ENCODE data around the gene TJP2. TPM values are rescaled to one million over a fixed set of nuclear protein-coding genes. Genes with fewer than 3 reads are reported as not detected.

TJP2 gene
- total and polyA plus RNA-seq, 2 of the 4 experiments (the other 2 are of a cell fraction), result 38.3 to 49.3 TPM

- ATAC-seq (ENCODE audit: low read depth), result no peak
- H3K27ac ChIP-seq (ENCODE audit: insufficient read depth, low read length), result no peak overlapping the region
These were observed 20.8 kb downstream of the TJP2 start for GRCh38 chr9:69194702-69195418.

More at GRCh38 chr9:69194702-69195418, 20.8 kb downstream of the TJP2 start:
- ChIA-PET POLR2A (ENCODE audit: unreplicated experiment) (no interaction called here), CTCF (interaction anchor here (1.4 to 7.4 kb wide), 2 partner anchors 123 to 140 kb away, joined by 3 to 47 read pairs; no protein-coding TSS in a partner anchor)
- Histone ChIP-seq H3K4me3 (ENCODE audit: insufficient read depth, low read depth, low read length) (no peak overlapping the region), H3K9ac (ENCODE audit: low read depth, low read length) (no peak overlapping the region), H3K36me3 (ENCODE audit: control insufficient read depth, insufficient read depth, low read length) (no peaks in the 10 kb centered on the region), H2BK5ac (ENCODE audit: low read depth, low read length, poor library complexity, severe bottlenecking) (no peak overlapping the region), H3K4ac (ENCODE audit: low read depth, low read length) (no peak overlapping the region), H4K91ac (ENCODE audit: insufficient read depth, low read depth, low read length) (no peak overlapping the region), H3K4me2 (ENCODE audit: low read depth, low read length) (no peak overlapping the region), H4K20me1 (ENCODE audit: insufficient read depth, low read length) (peaks cover 18% of the 10 kb centered on the region; the same call in 1 of the 2 replicates), H3K56ac (ENCODE audit: extremely low read depth, insufficient read depth, low read length) (no peak overlapping the region), H4K5ac (ENCODE audit: low read depth, low read length) (no peak overlapping the region), H3K79me1 (ENCODE audit: low read depth in 1 of 2, low read length in 2 of 2) (peaks cover 32 to 70% of the 10 kb centered on the region in 2 experiments), H2AFZ (replicated peaks; ENCODE audit: low read length, poor library complexity) (no peak overlapping the region), H3K9me3 (ENCODE audit: control insufficient read depth, insufficient read depth, low read length) (no peaks in the 10 kb centered on the region), H2AK5ac (ENCODE audit: low read depth, low read length) (no peak overlapping the region), H2BK120ac (ENCODE audit: low read depth, low read length) (no peak overlapping the region), H3K18ac (ENCODE audit: low read depth, low read length) (no peak overlapping the region), H3K27me3 (ENCODE audit: control insufficient read depth, insufficient read depth, low read length) (no peaks in the 10 kb centered on the region), H4K8ac (ENCODE audit: low read depth in 2 of 2, low read length in 2 of 2) (no peak overlapping the region), H3K9me1 (ENCODE audit: insufficient read depth, low read length) (peaks cover 10% of the 10 kb centered on the region), H3K23ac (ENCODE audit: low read depth, low read length) (no peak overlapping the region), H2BK20ac (ENCODE audit: low read depth, low read length) (no peak overlapping the region), H3K4me1 (ENCODE audit: control insufficient read depth, insufficient read depth, low read length) (peaks cover 5% of the 10 kb centered on the region; the same call in 1 of the 2 replicates), H3K14ac (replicated peaks; ENCODE audit: low read depth, low read length) (no peak overlapping the region), H2AK9ac (replicated peaks; ENCODE audit: low read depth, low read length, poor library complexity) (no peak overlapping the region), H2BK15ac (ENCODE audit: low read depth, low read length) (no peak overlapping the region)
- no peak for DNase-seq
- in situ Hi-C loops (cut with MboI; ENCODE audit: low sequenced_read_pairs), result loop anchor here (5.0 kb wide), 1 partner anchor 138 kb away; no protein-coding TSS in a partner anchor
- TF ChIP-seq SMC3 (IDR thresholded peaks at IDR 0.05; ENCODE audit: low read depth, low read length) (no peak), CHD1 (IDR thresholded peaks at IDR 0.05; ENCODE audit: low read depth, low read length) (no peak), RAD21 (IDR thresholded peaks at IDR 0.05; ENCODE audit: low read length) (no peak), CTCF (conservative IDR thresholded peaks at IDR 0.05; ENCODE audit: low read depth, low read length) (no peak), MXI1 (IDR thresholded peaks at IDR 0.05; ENCODE audit: borderline replicate concordance, low read depth, low read length) (no peak), ELK1 (IDR thresholded peaks at IDR 0.05; ENCODE audit: borderline replicate concordance, low read depth, low read length) (no peak), RCOR1 (IDR thresholded peaks at IDR 0.05; ENCODE audit: insufficient replicate concordance, low read length) (no peak), BHLHE40 (IDR thresholded peaks at IDR 0.05; ENCODE audit: low read depth, low read length) (no peak), MAZ (IDR thresholded peaks at IDR 0.05; ENCODE audit: borderline replicate concordance, low read depth, low read length) (no peak), USF2 (IDR thresholded peaks at IDR 0.05; ENCODE audit: low read depth, low read length) (no peak), POLR2A (IDR thresholded peaks at IDR 0.05; ENCODE audit: low read depth, low read length) (no peak), MAFK (IDR thresholded peaks at IDR 0.05; ENCODE audit: low read depth, low read length) (no peak), FOS (IDR thresholded peaks at IDR 0.05; ENCODE audit: low read depth, low read length) (no peak), CEBPB (IDR thresholded peaks at IDR 0.05; ENCODE audit: low read depth, low read length) (no peak), RFX5 (IDR thresholded peaks at IDR 0.05; ENCODE audit: low read depth, low read length) (no peak)
- WGBS, 2 experiments (ENCODE audit: extremely low coverage in 2 of 2, insufficient read length in 1 of 2), result no CpG with 5 or more reads among the region's 5 CpGs
- BruUV-seq (replicated peaks), result no TSS peak
- dilution Hi-C loops (cut with HindIII; ENCODE audit: low sequenced_read_pairs, unreplicated experiment), result no loop called here
- intact Hi-C loops (cut with micrococcal nuclease), result loop anchor here (5.0 kb wide), 1 partner anchor 158 kb away; the partner anchor contains the start of gene FXN
